H1 (cell line): ENCODE results near the gene C5orf58. TPM values are rescaled to one million over a fixed set of nuclear protein-coding genes. Genes with fewer than 3 reads are reported as not detected.
A peak's percentile ranks its signal among the peaks of the same experiment; 100 is the strongest.

Experiments used
- CTCF ChIA-PET: fragments of 300-600 bp; sonication (Branson Sonifier 250); formaldehyde crosslinking; loops from one replicate; lab custom pipeline; 2021; ENCODE audit not compliant: partially characterized antibody; lab: Charles Lee
- POLR2A ChIA-PET: fragments of 300-600 bp; sonication (Branson Sonifier 250); formaldehyde crosslinking; loops from one replicate; lab custom pipeline; 2021; ENCODE audit warnings: inconsistent platforms; ENCODE audit not compliant: partially characterized antibody; lab: Charles Lee
- DNase-seq, 2 experiments: peaks; one replicate each; pipeline versions ENCODE4 v3.0.0 to v3.0.0-alpha.2; 2010 to 2022; ENCODE audit warnings: low spot score in 2 of 2, low read depth in 1 of 2, mixed read lengths in 1 of 2
- FAIRE-seq: peaks from 2 replicates; lab custom pipeline; 2011; peaks lifted over from hg19 to GRCh38; lab: Jason Lieb, UNC
- H2AFZ ChIP-seq: 2 replicates; pipeline ENCODE4 v1.8.1; 2012; ENCODE audit warnings: low read length, inconsistent platforms
- H2AK5ac ChIP-seq: 2 replicates; pipeline ENCODE4 v1.6.1; 2013; ENCODE audit warnings: low read depth, low read length
- H2BK120ac ChIP-seq: replicated peaks from 2 replicates; pipeline ENCODE3; 2013; ENCODE audit warnings: low read depth, low read length, inconsistent platforms
- H2BK12ac ChIP-seq: 2 replicates; pipeline ENCODE4 v1.6.1; 2013; ENCODE audit warnings: low read depth, low read length
- H2BK15ac ChIP-seq: 2 replicates; pipeline ENCODE4 v1.6.1; 2013; ENCODE audit warnings: low read length
- H2BK20ac ChIP-seq: 2 replicates; pipeline ENCODE4 v1.6.1; 2013; ENCODE audit warnings: low read length
- H2BK5ac ChIP-seq: 2 replicates; pipeline ENCODE4 v1.6.1; 2013; ENCODE audit warnings: low read depth, low read length
- H3K14ac ChIP-seq: 2 replicates; pipeline ENCODE4 v1.6.1; 2013; ENCODE audit warnings: inconsistent platforms; ENCODE audit not compliant: insufficient read length
- H3K18ac ChIP-seq: 2 replicates; pipeline ENCODE4 v1.6.1; 2013; ENCODE audit warnings: low read length; ENCODE audit errors: extremely low read depth
- H3K23ac ChIP-seq: 2 replicates; pipeline ENCODE4 v1.6.1; 2013; ENCODE audit warnings: inconsistent platforms; ENCODE audit not compliant: insufficient read length
- H3K23me2 ChIP-seq: 2 replicates; pipeline ENCODE4 v1.6.1; 2013; ENCODE audit warnings: low read depth, low read length
- H3K27ac ChIP-seq: 2 replicates; pipeline ENCODE4 v1.6.1; 2011; ENCODE audit warnings: low read depth, low read length, inconsistent platforms
- H3K27me3 ChIP-seq, 4 experiments: replicated peaks in 1 of 4; 1 replicate in 1 of 4; 2 replicates in 3 of 4; pipeline versions ENCODE4 v1.6.1 to v1.8.1; 2011 to 2013; ENCODE audit warnings: low read length in 3 of 4, mild to moderate bottlenecking in 3 of 4, inconsistent platforms in 2 of 4, mixed read lengths in 2 of 4, moderate library complexity in 1 of 4; ENCODE audit not compliant: control insufficient read depth in 3 of 4, insufficient read depth in 3 of 4; ENCODE audit errors: extremely low read depth in 1 of 4
- H3K36me3 ChIP-seq, 4 experiments: 2 replicates each; pipeline versions ENCODE4 v1.6.1 to v1.8.1; 2011 to 2013; ENCODE audit warnings: mild to moderate bottlenecking in 4 of 4, low read length in 3 of 4, moderate library complexity in 2 of 4, control low read depth in 1 of 4, inconsistent platforms in 1 of 4; ENCODE audit not compliant: insufficient read depth in 4 of 4, control insufficient read depth in 2 of 4
- H3K4ac ChIP-seq: replicated peaks from 2 replicates; pipeline ENCODE3; 2013; ENCODE audit warnings: low read length, low read depth, mixed read lengths, inconsistent platforms; ENCODE audit not compliant: insufficient read length
- H3K4me1 ChIP-seq, 4 experiments: replicated peaks in 1 of 4; 1 replicate in 1 of 4; 2 replicates in 3 of 4; pipeline versions ENCODE4 v1.6.1 to v1.8.1; 2011 to 2013; ENCODE audit warnings: low read length in 3 of 4, inconsistent platforms in 2 of 4, mixed read lengths in 1 of 4; ENCODE audit not compliant: insufficient read depth in 4 of 4, control insufficient read depth in 3 of 4
- H3K4me2 ChIP-seq, 2 experiments: 2 replicates each; pipeline versions ENCODE4 v1.6.1 to v1.8.1; 2011 to 2013; ENCODE audit warnings: low read depth in 2 of 2, low read length in 2 of 2, control low read depth in 1 of 2, inconsistent platforms in 1 of 2, mild to moderate bottlenecking in 1 of 2; ENCODE audit not compliant: insufficient read depth in 1 of 2
- H3K4me3 ChIP-seq, 4 experiments: fragments of 200-600, 300-600 bp in 1 of 4; sonication (generic), shearing (Covaris generic), sonication (Bioruptor Twin) in 1 of 4; 2 replicates each; pipeline versions ENCODE4 v1.5.1 to v1.8.1; 2011 to 2016; ENCODE audit warnings: low read length in 4 of 4, low read depth in 3 of 4, control low read depth in 2 of 4, inconsistent platforms in 2 of 4, mild to moderate bottlenecking in 2 of 4, mixed read lengths in 1 of 4, moderate library complexity in 1 of 4; ENCODE audit not compliant: insufficient read depth in 2 of 4; ENCODE audit errors: extremely low read depth in 1 of 4
- H3K56ac ChIP-seq: replicated peaks from 2 replicates; pipeline ENCODE3; 2013; ENCODE audit warnings: low read depth, mild to moderate bottlenecking, mixed read lengths, low read length, inconsistent platforms; ENCODE audit not compliant: insufficient read length
- H3K79me1 ChIP-seq: 2 replicates; pipeline ENCODE4 v1.6.1; 2013; ENCODE audit warnings: low read depth, low read length, control low read depth
- H3K79me2 ChIP-seq, 2 experiments: 2 replicates each; pipeline versions ENCODE4 v1.6.1 to v1.8.1; 2012 to 2013; ENCODE audit warnings: low read length in 2 of 2, mild to moderate bottlenecking in 2 of 2, inconsistent platforms in 1 of 2; ENCODE audit not compliant: insufficient read depth in 2 of 2, control insufficient read depth in 1 of 2
- H3K9ac ChIP-seq, 4 experiments: replicated peaks in 1 of 4; 1 replicate in 1 of 4; 2 replicates in 3 of 4; pipeline versions ENCODE4 v1.6.1 to v1.8.1; 2011 to 2013; ENCODE audit warnings: low read depth in 3 of 4, low read length in 3 of 4, control low read depth in 2 of 4, mild to moderate bottlenecking in 2 of 4, moderate library complexity in 2 of 4, inconsistent platforms in 1 of 4; ENCODE audit errors: extremely low read depth in 1 of 4
- H3K9me3 ChIP-seq, 2 experiments: 2 replicates each; pipeline versions ENCODE4 v1.6.1 to v1.8.1; 2012 to 2013; ENCODE audit warnings: mild to moderate bottlenecking in 2 of 2, moderate library complexity in 2 of 2, control low read depth in 1 of 2, inconsistent platforms in 1 of 2, low read depth in 1 of 2, low read length in 1 of 2, mixed read lengths in 1 of 2; ENCODE audit not compliant: insufficient read depth in 2 of 2
- H4K20me1 ChIP-seq, 2 experiments: replicated peaks in 1 of 2; 2 replicates each; pipeline versions ENCODE3 to v1.8.1; 2011 to 2013; ENCODE audit warnings: inconsistent platforms in 2 of 2, low read length in 2 of 2, mild to moderate bottlenecking in 1 of 2; ENCODE audit not compliant: insufficient read depth in 2 of 2, control insufficient read depth in 1 of 2
- H4K5ac ChIP-seq: 2 replicates; pipeline ENCODE4 v1.6.1; 2013; ENCODE audit warnings: low read length, low read depth, mixed read lengths, inconsistent platforms; ENCODE audit not compliant: insufficient read length
- H4K8ac ChIP-seq: 2 replicates; pipeline ENCODE4 v1.8.0; 2013; ENCODE audit warnings: mild to moderate bottlenecking, moderate library complexity, low read length, inconsistent platforms; ENCODE audit not compliant: insufficient read depth; ENCODE audit errors: extremely low read depth
- H4K91ac ChIP-seq: replicated peaks from 2 replicates; pipeline ENCODE3; 2013; ENCODE audit warnings: low read length, mixed read lengths, inconsistent platforms; ENCODE audit not compliant: insufficient read length
- HDAC6 ChIP-seq: IDR thresholded peaks from one replicate; pipeline ENCODE4 v1.7.1; 2012; ENCODE audit warnings: low read depth, mild to moderate bottlenecking, inconsistent platforms, low read length, moderate library complexity
- POLR2AphosphoS5 ChIP-seq: IDR thresholded peaks from 2 replicates; pipeline ENCODE4 v1.6.1; 2011; ENCODE audit warnings: low read depth, low read length
- WGBS, 2 experiments: shearing (Covaris generic) in 1 of 2; methylation state at CpG; one replicate each; pipeline versions ENCODE4 v1.1.6 to v1.1.7; 2013 to 2015; ENCODE audit warnings: low lambda C conversion rate in 2 of 2, mixed read lengths in 2 of 2, inconsistent platforms in 1 of 2, low coverage in 1 of 2, missing lambda C conversion rate in 1 of 2; ENCODE audit not compliant: insufficient replicate concordance in 2 of 2, insufficient coverage in 1 of 2, insufficient read length in 1 of 2; ENCODE audit errors: extremely low coverage in 1 of 2, missing lambda C conversion rate in 1 of 2; 5-methylcytosine and 5-hydroxymethylcytosine counted together
- polyA plus RNA-seq, 7 experiments: library from polyadenylated mRNA; depleted of rRNA in 3 of 7; stranded (reverse) in 5 of 7; unstranded in 2 of 7; fragments of >200 nt in 5 of 7; fragments of 200-250 nt in 2 of 7; gene quantifications; 1 replicate in 5 of 7; 2 replicates in 1 of 7; 4 replicates in 1 of 7; pipeline versions ENCODE4 v1.2.1 to v1.2.3, GENCODE V29; 2011 to 2013; ENCODE audit warnings: missing spikeins in 2 of 7, mixed read lengths in 2 of 7
- total RNA-seq: library from RNA; stranded (reverse); fragmentation: NEBNext Ultra II Directional; extraction: Animal tissue kit (Norgen Biotek cat#: 25700); gene quantifications from 2 replicates; pipeline ENCODE4 v1.2.1, GENCODE V29; 2021
- TF ChIP-seq, protein P1 (sequence below): IDR thresholded peaks from 2 replicates; pipeline ENCODE4 v1.6.1; 2012; ENCODE audit warnings: inconsistent platforms

C5orf58 gene
- total and polyA plus RNA-seq, 2 of the 8 experiments (the other 6 are each of a cell fraction or from before 2014, with no cell fraction given): 0.24 to 1.6 TPM

DNA sequence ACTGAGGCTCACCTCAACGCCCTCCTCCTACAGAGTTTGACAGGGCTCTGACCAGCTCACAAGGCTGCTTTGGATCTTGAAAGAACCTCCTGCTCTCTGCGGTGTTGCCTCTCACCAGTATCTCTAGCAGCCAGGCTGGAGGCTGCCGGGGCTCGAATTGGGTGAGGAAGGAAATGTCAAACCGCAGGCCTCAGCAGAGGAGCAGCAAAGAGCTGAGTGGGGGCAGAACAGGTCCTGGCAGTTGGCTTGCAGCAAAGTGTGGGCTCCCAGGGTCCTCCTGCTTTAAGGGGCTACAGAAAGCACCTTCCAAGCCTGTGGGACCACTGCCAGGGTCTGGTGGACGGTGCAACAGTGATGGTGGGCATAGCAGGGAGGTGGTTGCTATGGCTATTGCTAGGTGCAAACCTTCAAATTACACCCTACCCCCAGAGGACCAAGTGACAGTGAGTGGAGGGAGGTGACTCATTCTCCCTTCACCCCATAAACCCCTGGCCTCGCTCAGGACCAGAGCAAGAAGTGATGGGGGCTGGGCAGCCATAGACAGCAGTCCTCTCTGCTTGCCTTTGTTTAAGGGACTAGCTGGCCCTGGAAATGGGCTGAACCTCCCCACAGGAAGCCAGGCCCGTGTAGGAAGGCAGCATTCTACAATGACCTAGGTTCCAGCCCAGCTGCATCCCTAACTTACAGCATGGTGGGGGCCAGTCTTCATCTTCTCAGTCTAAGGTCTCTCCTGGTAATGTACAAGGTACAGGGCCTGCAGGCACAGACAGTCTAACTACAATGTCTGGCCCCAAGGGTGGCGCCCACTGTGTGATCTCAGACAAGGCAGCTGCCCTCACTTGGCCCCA, 46.0 kb downstream of the C5orf58 start:
- 61% methylated on average over 8 of the region's 9 CpGs; no CpG with 5 or more reads in 1 of the 2 experiments for WGBS, 2 experiments
- TF ChIP-seq, protein P1, sequence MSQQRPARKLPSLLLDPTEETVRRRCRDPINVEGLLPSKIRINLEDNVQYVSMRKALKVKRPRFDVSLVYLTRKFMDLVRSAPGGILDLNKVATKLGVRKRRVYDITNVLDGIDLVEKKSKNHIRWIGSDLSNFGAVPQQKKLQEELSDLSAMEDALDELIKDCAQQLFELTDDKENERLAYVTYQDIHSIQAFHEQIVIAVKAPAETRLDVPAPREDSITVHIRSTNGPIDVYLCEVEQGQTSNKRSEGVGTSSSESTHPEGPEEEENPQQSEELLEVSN: no peak
- TF ChIP-seq POLR2AphosphoS5 (0 out of 2 replicates have a peak, but pooled peaks have one; percentile 26), HDAC6 (no peak)
- peak overlapping the region; percentile 15; the same call in 1 of the 2 replicates for H3K18ac ChIP-seq
- POLR2A ChIA-PET: interaction anchor here (1.0 to 1.9 kb wide), 3 partner anchors 19 to 55 kb away, joined by 3 to 5 read pairs (median 3); partner anchors contain the start of gene LCP2
- no peak overlapping the region for H2BK120ac ChIP-seq
- no peak for FAIRE-seq
- no peaks in the 10 kb centered on the region for H3K79me2 ChIP-seq
- H2AK5ac ChIP-seq: peak overlapping the region; percentile 10; the same call in 1 of the 2 replicates
- no peak overlapping the region for H4K8ac ChIP-seq
- 0 out of 2 replicates have a peak, but pooled peaks cover 3% of the 10 kb centered on the region for H3K23me2 ChIP-seq
- no peak overlapping the region for H4K5ac ChIP-seq
- no peak overlapping the region; the same call in 1 of the 2 replicates for H3K27ac ChIP-seq
- no peaks in the 10 kb centered on the region for H3K27me3 ChIP-seq
- no peak overlapping the region for H3K23ac ChIP-seq
- H3K56ac ChIP-seq: no peak overlapping the region
- H4K20me1 ChIP-seq: no peaks in the 10 kb centered on the region
- H3K36me3 ChIP-seq: no peaks in the 10 kb centered on the region
- no peak overlapping the region for H3K9ac ChIP-seq
- CTCF ChIA-PET: interaction anchor here (0.5 to 3.1 kb wide), 13 partner anchors 11 to 559 kb away, joined by 3 to 21 read pairs (median 3); no protein-coding TSS in a partner anchor
- no peaks in the 10 kb centered on the region for H3K79me1 ChIP-seq
- peak overlapping the region; percentile 51; the same call in 1 of the 2 replicates for H2BK15ac ChIP-seq
- peak overlapping the region; percentile 28; the same call in 1 of the 2 replicates for H2BK5ac ChIP-seq
- peak overlapping the region; percentile 28 to 44 for H3K4me2 ChIP-seq
- H3K4ac ChIP-seq: no peak overlapping the region
- H4K91ac ChIP-seq: peak overlapping the region; percentile 57
- H2BK20ac ChIP-seq: peak overlapping the region; percentile 82; the same call in 1 of the 2 replicates
- no peak overlapping the region for H2AFZ ChIP-seq
- peaks cover 2 to 4% of the 10 kb centered on the region in 2 experiments; a peak in 2 of 4 replicates for H3K9me3 ChIP-seq
- peak overlapping the region; percentile 93; the same call in 1 of the 2 replicates for H2BK12ac ChIP-seq
- H3K4me1 ChIP-seq: peaks cover 8 to 20% (median 18%) of the 10 kb centered on the region in 4 experiments
- DNase-seq: no peak
- H3K4me3 ChIP-seq: no peak overlapping the region
- no peak overlapping the region for H3K14ac ChIP-seq
